ENCODE measurements around the gene ITGAD. TPM values are rescaled to one million over a fixed set of nuclear protein-coding genes. Genes with fewer than 3 reads are reported as not detected.

The ITGAD gene
- total and polyA plus RNA-seq, 2 experiments from 2014 or later = not detected

DNA sequence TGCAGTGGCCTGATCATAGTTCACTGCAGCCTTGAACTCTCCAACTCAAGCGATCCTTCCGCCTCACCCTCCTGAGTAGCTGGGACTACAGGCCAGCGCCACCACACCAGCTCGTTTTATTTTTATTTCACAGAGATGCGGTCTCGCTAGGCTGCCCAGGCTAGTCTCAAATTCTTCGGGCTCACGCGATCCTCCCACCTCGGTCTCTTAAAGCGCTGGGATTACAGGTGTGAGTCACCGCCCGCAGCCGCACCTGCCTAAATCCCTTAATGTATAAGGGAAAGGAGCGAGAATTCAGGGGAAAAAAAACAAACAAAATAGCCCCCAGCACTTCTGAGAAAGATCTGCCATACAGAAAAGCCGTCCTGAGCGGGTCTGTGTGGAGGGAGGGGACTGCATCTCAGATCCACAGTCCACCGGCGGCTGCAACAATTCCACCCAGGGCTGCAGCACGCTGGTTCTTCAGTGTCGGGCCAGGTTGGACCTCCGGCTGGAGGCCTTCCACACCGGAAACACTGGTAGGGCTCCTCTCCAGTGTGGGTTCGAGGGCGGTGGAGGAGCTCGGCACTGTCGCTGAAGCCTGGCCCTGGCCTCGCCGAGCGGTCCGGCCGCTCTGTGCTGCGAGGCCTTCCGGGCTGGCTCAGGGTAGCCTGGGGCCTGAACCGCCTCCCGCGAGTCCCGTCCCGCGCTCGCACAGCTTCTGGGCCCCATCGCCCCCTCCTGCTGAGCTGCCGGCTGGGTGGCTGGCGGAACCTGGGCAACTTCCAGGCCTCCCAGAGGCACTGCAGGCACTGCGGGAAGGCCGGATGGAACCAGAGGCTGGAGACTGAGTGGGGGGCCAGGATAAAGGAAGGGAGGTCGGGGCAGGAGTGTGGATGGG, 42.4 kb downstream of the ITGAD start:
- Mint-ChIP-seq H3K4me1 (peaks cover 7% of the 10 kb centered on the region), H3K36me3 (ENCODE audit: low read depth) (no peaks in the 10 kb centered on the region), H3K27ac (no peak overlapping the region), H3K4me3 (no peak overlapping the region), H3K27me3 (ENCODE audit: insufficient read depth, low read depth, poor library complexity) (peaks cover 4% of the 10 kb centered on the region), H3K9me3 (no peaks in the 10 kb centered on the region)
- H3K27ac ChIP-seq (ENCODE audit: low read depth) = no peak overlapping the region
- no peak overlapping the region for H3K4me3 ChIP-seq
- H3K4me2 ChIP-seq = no peak overlapping the region
- no peaks in the 10 kb centered on the region for H3K9me2 ChIP-seq (ENCODE audit: insufficient read depth)
- peak overlapping the region; percentile 66; the same call in 1 of the 2 replicates for H2AFZ ChIP-seq
- H4K20me1 ChIP-seq (replicated peaks; ENCODE audit: insufficient read depth) = no peaks in the 10 kb centered on the region
- no peaks in the 10 kb centered on the region for H3K4me1 ChIP-seq (ENCODE audit: insufficient read depth)
- TF ChIP-seq STAT1 (IDR thresholded peaks at IDR 0.05; ENCODE audit: unreplicated experiment) = no peak
- no peak for TF ChIP-seq ZNF331 (CRISPR knock-in tag; IDR thresholded peaks at IDR 0.05; ENCODE audit: low read depth)
- TF ChIP-seq JUNB (IDR thresholded peaks at IDR 0.05; ENCODE audit: unreplicated experiment) = no peak
- H3K79me2 ChIP-seq (replicated peaks; ENCODE audit: insufficient read depth) = no peaks in the 10 kb centered on the region
- DNase-seq (ENCODE audit: low spot score) = peak; percentile 27
- peak; percentile 82 for ATAC-seq
- no peaks in the 10 kb centered on the region for H3K36me3 ChIP-seq (ENCODE audit: insufficient read depth)
- H3K27me3 ChIP-seq (ENCODE audit: insufficient read depth) = no peaks in the 10 kb centered on the region
- H3F3A ChIP-seq (replicated peaks; ENCODE audit: low read depth) = no peaks in the 10 kb centered on the region

DNA sequence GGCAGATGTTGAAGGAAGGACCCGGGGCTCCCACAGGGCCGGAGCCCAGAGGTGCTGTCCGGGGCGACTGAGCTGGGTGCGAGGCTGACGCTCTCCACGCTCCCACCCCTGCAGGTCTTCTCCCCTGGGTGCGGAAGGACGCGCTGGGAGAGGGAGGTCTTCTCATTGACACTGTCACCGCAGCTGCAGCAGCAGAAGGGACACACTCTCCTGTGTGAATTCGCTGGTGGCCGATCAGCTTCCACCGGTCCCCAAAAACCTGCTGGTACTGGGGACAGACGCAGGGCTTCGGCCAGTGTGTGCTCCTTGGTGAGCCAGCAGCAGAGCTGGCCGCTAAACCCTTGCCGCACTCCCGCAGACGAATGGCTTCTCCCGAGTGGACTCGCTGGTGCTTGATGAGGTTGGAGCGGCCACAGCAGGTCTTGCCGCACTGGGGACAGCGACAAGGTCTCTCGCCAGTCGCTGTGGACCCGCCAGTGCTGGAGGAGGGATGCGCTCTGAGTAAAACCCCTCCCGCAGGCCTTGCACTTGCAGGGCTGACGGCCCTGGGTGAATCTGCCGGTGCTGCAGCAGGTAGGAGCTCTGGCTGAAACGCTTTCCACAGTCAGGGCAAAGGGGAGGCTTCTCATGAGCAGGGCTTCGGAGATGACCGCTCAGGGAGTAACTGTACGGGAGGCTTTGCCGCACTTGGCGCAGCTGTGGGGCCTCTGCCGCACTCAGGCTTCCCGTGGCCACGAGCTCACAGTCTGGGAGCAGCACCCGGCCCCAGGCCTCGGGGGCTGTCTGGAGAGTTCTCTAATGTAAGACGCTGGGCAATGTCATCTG, 43.3 kb downstream of the ITGAD start:
- Histone ChIP-seq H3F3A (replicated peaks; ENCODE audit: low read depth) (no peaks in the 10 kb centered on the region), H4K20me1 (replicated peaks; ENCODE audit: insufficient read depth) (no peaks in the 10 kb centered on the region), H3K4me3 (no peak overlapping the region), H3K27ac (ENCODE audit: low read depth) (no peak overlapping the region), H3K36me3 (ENCODE audit: insufficient read depth) (no peaks in the 10 kb centered on the region), H3K9me2 (ENCODE audit: insufficient read depth) (no peaks in the 10 kb centered on the region), H3K4me1 (ENCODE audit: insufficient read depth) (no peaks in the 10 kb centered on the region), H2AFZ (0 out of 2 replicates have a peak overlapping the region, but pooled peaks have one; percentile 59), H3K79me2 (replicated peaks; ENCODE audit: insufficient read depth) (no peaks in the 10 kb centered on the region), H3K27me3 (ENCODE audit: insufficient read depth) (no peaks in the 10 kb centered on the region), H3K4me2 (no peak overlapping the region)
- no peak overlapping the region for H3K4me3 Mint-ChIP-seq
- no peaks in the 10 kb centered on the region for H3K9me3 Mint-ChIP-seq
- H3K4me1 Mint-ChIP-seq = peaks cover 4% of the 10 kb centered on the region
- DNase-seq (ENCODE audit: low spot score) (no peak), ATAC-seq (peak; percentile 38)
- no peak overlapping the region for H3K27ac Mint-ChIP-seq
- peaks cover 4% of the 10 kb centered on the region for H3K27me3 Mint-ChIP-seq (ENCODE audit: insufficient read depth, low read depth, poor library complexity)
- no peaks in the 10 kb centered on the region for H3K36me3 Mint-ChIP-seq (ENCODE audit: low read depth)
- TF ChIP-seq ZNF331 (CRISPR knock-in tag; IDR thresholded peaks at IDR 0.05; ENCODE audit: low read depth) = no peak
- TF ChIP-seq, protein P1, sequence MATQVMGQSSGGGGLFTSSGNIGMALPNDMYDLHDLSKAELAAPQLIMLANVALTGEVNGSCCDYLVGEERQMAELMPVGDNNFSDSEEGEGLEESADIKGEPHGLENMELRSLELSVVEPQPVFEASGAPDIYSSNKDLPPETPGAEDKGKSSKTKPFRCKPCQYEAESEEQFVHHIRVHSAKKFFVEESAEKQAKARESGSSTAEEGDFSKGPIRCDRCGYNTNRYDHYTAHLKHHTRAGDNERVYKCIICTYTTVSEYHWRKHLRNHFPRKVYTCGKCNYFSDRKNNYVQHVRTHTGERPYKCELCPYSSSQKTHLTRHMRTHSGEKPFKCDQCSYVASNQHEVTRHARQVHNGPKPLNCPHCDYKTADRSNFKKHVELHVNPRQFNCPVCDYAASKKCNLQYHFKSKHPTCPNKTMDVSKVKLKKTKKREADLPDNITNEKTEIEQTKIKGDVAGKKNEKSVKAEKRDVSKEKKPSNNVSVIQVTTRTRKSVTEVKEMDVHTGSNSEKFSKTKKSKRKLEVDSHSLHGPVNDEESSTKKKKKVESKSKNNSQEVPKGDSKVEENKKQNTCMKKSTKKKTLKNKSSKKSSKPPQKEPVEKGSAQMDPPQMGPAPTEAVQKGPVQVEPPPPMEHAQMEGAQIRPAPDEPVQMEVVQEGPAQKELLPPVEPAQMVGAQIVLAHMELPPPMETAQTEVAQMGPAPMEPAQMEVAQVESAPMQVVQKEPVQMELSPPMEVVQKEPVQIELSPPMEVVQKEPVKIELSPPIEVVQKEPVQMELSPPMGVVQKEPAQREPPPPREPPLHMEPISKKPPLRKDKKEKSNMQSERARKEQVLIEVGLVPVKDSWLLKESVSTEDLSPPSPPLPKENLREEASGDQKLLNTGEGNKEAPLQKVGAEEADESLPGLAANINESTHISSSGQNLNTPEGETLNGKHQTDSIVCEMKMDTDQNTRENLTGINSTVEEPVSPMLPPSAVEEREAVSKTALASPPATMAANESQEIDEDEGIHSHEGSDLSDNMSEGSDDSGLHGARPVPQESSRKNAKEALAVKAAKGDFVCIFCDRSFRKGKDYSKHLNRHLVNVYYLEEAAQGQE (IDR thresholded peaks at IDR 0.05; ENCODE audit: unreplicated experiment) = no peak
- no peak for TF ChIP-seq POLR2AphosphoS5 (IDR thresholded peaks at IDR 0.05; ENCODE audit: low read depth)
- TF ChIP-seq, protein P2, sequence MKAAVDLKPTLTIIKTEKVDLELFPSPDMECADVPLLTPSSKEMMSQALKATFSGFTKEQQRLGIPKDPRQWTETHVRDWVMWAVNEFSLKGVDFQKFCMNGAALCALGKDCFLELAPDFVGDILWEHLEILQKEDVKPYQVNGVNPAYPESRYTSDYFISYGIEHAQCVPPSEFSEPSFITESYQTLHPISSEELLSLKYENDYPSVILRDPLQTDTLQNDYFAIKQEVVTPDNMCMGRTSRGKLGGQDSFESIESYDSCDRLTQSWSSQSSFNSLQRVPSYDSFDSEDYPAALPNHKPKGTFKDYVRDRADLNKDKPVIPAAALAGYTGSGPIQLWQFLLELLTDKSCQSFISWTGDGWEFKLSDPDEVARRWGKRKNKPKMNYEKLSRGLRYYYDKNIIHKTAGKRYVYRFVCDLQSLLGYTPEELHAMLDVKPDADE (IDR thresholded peaks at IDR 0.05) = no peak
- TF ChIP-seq NANOG (IDR thresholded peaks at IDR 0.05; ENCODE audit: borderline replicate concordance) = no peak
- no peak for TF ChIP-seq ZNF114 (CRISPR knock-in tag; IDR thresholded peaks at IDR 0.05)
- no peak for TF ChIP-seq EZH2phosphoT487 (IDR thresholded peaks at IDR 0.05; ENCODE audit: unreplicated experiment)
- no peak for TF ChIP-seq STAT1 (IDR thresholded peaks at IDR 0.05; ENCODE audit: unreplicated experiment)

Data from GM23338 (cell line).